ENCODE data around the gene DYDC2.

DNA sequence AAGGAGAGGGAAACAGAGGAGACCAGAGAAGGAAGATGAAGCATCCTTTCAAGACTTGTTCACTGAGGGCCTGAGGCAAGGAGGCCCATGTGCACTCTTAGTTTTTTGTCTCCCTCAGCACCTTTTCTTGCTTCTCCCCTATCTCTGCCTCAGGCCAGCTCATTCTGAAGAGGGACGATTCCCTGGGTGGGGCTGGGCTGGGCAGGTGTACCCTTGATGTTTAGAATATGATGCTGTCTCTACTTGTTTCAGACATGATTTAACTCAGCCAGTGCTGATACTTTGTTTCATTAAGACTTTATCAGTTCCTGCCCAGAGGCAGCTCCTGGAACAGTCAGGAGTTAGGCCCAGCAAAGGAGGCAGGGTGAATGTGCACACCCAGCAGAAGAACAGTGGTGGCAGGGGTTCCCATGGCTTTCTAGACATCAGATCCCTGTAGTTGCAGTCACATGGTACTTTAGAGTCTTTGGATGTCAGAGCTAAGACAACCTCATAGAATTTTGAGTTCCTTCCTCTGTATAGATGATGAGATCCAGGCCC, 55.2 kb downstream of the DYDC2 start:
- TF ChIP-seq, protein P1, sequence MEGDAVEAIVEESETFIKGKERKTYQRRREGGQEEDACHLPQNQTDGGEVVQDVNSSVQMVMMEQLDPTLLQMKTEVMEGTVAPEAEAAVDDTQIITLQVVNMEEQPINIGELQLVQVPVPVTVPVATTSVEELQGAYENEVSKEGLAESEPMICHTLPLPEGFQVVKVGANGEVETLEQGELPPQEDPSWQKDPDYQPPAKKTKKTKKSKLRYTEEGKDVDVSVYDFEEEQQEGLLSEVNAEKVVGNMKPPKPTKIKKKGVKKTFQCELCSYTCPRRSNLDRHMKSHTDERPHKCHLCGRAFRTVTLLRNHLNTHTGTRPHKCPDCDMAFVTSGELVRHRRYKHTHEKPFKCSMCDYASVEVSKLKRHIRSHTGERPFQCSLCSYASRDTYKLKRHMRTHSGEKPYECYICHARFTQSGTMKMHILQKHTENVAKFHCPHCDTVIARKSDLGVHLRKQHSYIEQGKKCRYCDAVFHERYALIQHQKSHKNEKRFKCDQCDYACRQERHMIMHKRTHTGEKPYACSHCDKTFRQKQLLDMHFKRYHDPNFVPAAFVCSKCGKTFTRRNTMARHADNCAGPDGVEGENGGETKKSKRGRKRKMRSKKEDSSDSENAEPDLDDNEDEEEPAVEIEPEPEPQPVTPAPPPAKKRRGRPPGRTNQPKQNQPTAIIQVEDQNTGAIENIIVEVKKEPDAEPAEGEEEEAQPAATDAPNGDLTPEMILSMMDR (IDR thresholded peaks at IDR 0.05) = no peak
- no peak for TF ChIP-seq POLR2A (IDR thresholded peaks at IDR 0.05)

Measured in testis (tissue), 2 donors.